Stimulated activated CD4-positive, alpha-beta T cell treated with anti-CD3 and anti-CD28 coated beads, Interleukin-1b, Interleukin-23, amount 100 ng/mL, for 4 hours (primary cell): ENCODE results near the gene SLC9A7.
"Not testable (repeated sequence)": the region's sequence is repeated elsewhere in the genome, so short reads cannot be mapped to it uniquely, and the experiment has no call there.

Source experiments
- DNase-seq, 2 donors: peaks; one replicate each; pipeline ENCODE4 v3.0.0-alpha.2; 2020; ENCODE audit warnings: low read depth in 2 of 2

Gene SLC9A7

GRCh38 chrX:46754586-46755061, 4.3 kb downstream of the SLC9A7 start:
- no peak for DNase-seq

- DNase-seq: no peak
Observed at GRCh38 chrX:46754036-46754435, 4.9 kb downstream of the SLC9A7 start.

DNA sequence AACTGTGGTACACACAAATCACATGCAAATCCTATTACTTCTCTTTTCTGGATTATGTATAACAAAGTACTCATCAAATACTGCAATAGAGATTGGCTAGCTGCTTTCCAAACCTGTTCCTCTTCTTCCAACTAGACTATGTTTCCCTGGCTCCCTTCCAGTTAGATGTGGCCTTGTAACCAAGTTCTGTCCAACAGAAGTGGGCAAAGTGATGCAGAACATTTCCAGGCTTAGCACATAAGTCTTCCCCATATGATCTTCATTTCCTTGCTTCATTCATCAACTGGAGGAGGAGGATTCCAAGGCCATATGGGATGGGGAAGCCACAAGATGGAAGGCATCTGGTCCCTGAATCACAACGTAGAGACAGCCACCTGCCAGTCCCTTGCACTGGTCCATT, 8.0 kb downstream of the SLC9A7 start:
- no peak for DNase-seq

DNA sequence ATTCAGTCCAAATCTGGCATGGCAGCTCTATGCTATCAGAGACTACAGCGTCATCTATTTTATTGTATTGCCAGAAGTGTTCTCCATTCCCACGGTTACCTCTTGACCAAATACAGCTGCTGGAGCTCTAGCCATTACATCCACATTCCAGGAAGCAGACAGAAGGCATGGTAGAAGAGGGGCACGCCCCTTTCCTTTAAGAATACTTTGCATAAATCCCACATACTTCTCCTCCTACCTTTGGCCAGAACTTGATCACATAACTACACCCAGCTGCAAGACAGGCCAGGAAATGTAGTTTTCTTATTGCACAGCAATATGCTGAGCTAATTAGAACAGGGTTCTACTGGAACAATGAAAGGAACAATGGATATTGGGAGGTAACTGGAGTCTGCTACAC, 14.9 kb downstream of the SLC9A7 start:
- no peak for DNase-seq

DNA sequence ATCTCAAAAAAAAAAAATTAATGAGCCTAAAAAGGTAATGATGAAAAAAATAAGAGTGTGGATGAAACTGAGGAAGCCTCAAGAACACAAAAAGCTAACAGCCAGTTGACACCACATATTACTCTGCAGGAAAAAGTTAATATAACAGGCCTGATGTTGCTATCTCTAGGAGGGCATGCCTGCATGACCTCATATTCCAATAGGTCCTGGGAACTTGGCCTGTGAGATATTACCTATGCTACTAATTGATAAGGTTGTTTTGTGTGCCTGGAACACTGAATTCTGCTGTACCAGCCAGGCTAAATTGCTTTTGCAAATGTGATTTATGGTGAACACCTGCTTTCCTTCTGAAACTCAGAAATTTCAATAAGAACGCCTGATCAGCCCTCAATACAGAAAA, 15.9 kb downstream of the SLC9A7 start:
- no peak for DNase-seq

DNA sequence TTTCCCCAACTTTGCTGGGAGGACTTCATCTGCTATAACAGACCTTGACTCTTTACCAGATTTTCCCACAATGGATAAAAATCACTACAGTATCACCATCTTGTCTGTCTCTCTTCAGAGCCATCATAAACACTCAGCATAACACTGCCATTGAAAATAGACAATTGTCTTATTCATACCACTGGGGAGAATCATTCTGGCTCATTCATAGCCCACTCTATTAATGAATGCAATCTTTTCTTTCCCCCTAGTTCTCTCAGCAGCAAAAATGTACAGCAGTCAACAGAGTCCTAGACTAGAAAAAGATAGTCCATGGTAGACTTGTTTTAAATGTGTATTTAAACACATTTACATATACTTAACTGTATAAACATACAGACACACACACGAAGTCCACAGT, 19.2 kb downstream of the SLC9A7 start:
- no peak for DNase-seq

- DNase-seq: no peak
Observed at GRCh38 chrX:46737462-46737861, 21.5 kb downstream of the SLC9A7 start.

GRCh38 chrX:46737041-46737440, 21.9 kb downstream of the SLC9A7 start:
- no peak for DNase-seq

- no peak for DNase-seq
Observed at GRCh38 chrX:46735622-46736021, 23.3 kb downstream of the SLC9A7 start.

GRCh38 chrX:46733226-46733625, 25.7 kb downstream of the SLC9A7 start:
- DNase-seq: no peak

DNA sequence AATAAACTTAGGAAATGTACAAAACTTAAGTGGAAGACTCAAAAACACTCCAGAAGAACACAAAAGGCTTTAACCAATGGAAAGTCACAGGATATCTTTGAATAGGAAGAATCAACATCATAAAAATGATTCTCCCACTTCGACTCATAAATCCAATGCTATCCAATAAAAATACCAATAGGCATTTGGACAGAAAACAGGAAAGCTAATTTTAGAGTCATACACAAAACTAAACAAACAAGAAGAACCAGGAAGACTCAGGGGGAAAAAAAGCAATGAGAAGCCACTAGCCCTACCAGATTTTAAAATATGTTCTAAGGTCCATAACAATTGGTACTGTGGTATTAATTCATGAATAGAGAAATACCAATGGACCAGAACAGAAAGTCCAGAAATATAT, 28.2 kb downstream of the SLC9A7 start:
- DNase-seq: no peak

- no peak for DNase-seq
Observed at GRCh38 chrX:46727441-46727840, 31.5 kb downstream of the SLC9A7 start.

DNA sequence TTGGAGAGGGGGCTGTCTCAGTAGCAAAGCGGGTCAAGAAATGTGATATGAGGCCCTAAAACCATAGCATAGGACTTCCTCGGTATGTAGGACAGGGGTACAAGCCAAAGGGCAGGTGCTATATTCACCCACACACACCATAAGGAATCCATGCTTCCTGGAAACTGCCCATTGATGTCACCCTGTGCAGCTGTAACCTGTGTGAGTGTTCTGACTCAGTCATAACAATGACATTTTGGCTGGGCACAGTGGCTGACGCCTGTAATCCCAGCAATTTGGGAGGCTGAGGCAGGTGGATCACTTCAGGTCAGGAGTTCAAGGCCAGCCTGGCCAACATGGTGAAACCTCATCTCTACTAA, 35.4 kb downstream of the SLC9A7 start:
- not testable (repeated sequence) for DNase-seq

DNA sequence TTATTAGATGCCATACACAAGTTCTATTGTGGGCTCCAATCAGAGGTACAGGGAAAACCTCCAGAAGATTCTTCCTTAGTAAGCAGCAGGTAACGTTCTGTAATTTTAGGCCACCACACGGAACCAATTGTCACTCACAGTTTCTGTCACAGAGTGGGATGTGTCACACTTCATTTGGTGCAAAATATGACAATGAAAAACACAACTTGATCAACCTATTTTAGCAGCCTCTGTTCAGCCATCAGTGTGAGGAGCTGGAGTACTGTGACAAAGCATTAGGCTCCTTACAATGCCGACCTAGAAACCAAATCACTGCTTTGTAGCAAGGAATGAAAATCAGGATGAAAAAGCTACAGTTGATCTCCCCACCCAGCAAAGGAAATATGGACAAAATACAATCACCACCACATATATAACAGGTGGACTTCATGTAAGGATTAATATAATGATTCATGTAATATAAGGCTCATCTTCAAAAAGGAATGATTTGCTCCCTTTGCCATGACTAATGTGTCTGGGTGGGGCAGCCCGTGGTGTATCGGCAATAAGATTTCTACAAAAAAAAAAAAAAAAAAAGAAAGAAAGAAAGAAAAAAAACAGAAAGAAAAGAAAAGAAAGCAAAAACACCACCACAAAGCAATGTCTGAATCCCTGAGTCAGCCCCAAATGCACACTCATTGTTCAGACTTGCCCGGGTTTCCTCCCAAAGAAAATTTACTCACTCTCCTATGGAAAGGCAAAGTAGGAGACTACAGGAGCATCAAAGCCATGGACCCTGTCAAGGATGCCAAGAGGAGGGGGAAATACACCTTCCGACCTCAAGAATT, 36.0 kb downstream of the SLC9A7 start:
- DNase-seq: no peak

- DNase-seq: no peak
Observed at GRCh38 chrX:46716796-46717195, 42.1 kb downstream of the SLC9A7 start.

- no peak for DNase-seq
Observed at GRCh38 chrX:46715997-46716396, 42.9 kb downstream of the SLC9A7 start.

GRCh38 chrX:46715530-46715929, 43.4 kb downstream of the SLC9A7 start:
- no peak for DNase-seq

DNA sequence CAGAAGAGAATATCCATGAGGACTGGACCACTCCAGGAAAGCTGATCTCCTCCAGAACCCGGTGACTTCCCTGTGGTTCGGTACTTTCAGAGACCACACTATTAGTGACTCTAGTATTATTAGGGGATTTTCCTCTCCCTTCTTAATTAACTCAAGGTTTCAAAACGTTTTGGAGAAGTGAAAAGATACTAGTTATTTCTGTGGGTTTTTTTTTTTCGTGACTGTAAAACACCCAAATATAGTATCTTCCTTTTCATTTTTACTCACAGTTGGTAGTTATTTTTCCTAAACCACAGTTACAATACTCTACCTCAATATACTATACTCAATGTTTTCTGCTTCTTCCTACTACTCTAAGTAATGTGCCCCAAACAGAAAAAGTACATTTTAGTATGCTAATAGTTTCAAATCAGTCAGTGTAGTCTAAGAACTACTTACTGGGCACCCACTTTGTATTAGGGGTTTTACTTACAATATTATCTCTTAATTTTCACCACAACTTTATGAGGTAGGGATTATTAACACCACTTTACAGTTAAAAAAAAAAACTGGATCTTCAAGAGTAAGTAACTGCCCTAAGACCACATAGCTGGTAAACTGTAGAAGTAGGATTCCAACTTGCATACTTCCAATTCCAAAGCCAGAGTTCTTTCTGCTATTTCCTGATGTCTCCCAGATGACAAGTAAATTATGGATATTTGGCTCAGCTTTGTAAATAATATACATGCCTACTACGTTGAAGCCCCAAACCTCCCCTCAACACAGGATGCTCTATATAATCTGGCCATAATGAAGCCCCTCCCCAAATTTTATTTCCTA, 45.0 kb downstream of the SLC9A7 start:
- DNase-seq: no peak

DNA sequence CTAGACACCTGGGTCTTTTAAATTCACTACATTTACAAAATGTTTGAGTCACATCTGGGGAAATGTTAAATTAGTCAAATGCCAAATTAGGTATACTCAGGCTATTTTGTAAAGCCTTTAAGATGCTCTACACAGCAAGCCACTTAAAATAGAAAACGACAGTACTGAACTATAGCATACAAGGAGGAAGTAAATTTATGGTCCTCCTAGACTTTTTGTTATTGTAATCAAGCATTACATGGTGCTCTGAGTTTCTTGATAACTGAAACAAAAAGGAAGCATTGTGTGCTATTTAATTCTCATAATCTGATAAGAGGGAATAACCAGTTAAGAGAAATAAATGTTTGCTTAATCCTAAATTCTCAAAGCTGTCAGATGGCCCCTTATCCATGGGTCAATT, 46.2 kb downstream of the SLC9A7 start:
- DNase-seq: no peak

- no peak for DNase-seq
Observed at GRCh38 chrX:46710927-46711623, 47.8 kb downstream of the SLC9A7 start.

DNA sequence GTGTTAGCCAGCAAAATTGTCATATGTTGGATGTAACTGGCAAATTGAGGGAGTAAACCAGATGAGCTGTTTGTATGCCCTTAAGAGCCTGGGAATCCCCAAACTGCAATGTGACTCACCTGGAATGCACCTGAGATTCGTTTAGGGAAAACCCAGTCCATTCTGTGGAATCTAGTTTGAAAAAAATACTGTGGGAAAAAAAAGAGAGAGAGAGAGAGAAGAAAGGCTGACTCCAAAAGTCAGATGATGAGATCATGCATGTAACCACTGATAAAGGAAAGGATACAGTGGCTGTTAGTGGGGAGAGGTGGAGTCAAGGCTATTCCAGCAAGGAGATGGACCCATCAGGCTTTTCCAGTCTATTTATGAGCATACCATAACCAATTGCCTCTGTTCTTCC, 48.5 kb downstream of the SLC9A7 start:
- DNase-seq: no peak

- no peak for DNase-seq
Observed at GRCh38 chrX:46707274-46707965, 51.5 kb downstream of the SLC9A7 start.
